SK-N-SH (cell line): ENCODE data around the gene SDSL. TPM values are rescaled to one million over a fixed set of nuclear protein-coding genes. Genes with fewer than 3 reads are reported as not detected.

ENCODE experiments used
- CTCF ChIA-PET: fragments of 300-600, 350-600 bp; formaldehyde crosslinking; extraction: SDS; loops from one replicate; lab custom pipeline; 2021; lab: Yijun Ruan, JAX
- POLR2A ChIA-PET: fragments of 350-600 bp; sonication (Branson Sonifier 250); formaldehyde crosslinking; extraction: SDS; loops from one replicate; lab custom pipeline; 2020; ENCODE audit warnings: antibody characterized with exemption, inconsistent platforms; lab: Yijun Ruan, JAX
- DNase-seq: peaks from one replicate; pipeline ENCODE4 v3.0.0; 2012
- H2AFZ ChIP-seq: fragments of 200-600 bp; sonication (generic); 2 replicates; pipeline ENCODE4 v1.8.1; 2016; ENCODE audit warnings: antibody characterized with exemption, mild to moderate bottlenecking, low read depth
- H3F3A ChIP-seq: fragments of 200-600 bp; sonication (generic); replicated peaks from 2 replicates; pipeline ENCODE3; 2016; ENCODE audit warnings: antibody characterized with exemption, mild to moderate bottlenecking; ENCODE audit not compliant: insufficient read depth
- H3K27ac ChIP-seq, 2 experiments: fragments of 200-500 bp in 1 of 2; fragments of 200-600 bp in 1 of 2; sonication (Bioruptor generic) in 1 of 2; sonication (generic), shearing (Covaris generic) in 1 of 2; 2 replicates each; pipeline versions ENCODE4 v1.5.1 to v1.6.1; 2014 to 2016; ENCODE audit warnings: low read depth in 2 of 2, inconsistent platforms in 1 of 2, low read length in 1 of 2, mild to moderate bottlenecking in 1 of 2, mixed read lengths in 1 of 2
- H3K27me3 ChIP-seq: fragments of 200-600 bp; sonication (generic), shearing (Covaris generic); 2 replicates; pipeline ENCODE4 v1.6.1; 2016; ENCODE audit warnings: mixed run types; ENCODE audit not compliant: insufficient read depth
- H3K36me3 ChIP-seq, 2 experiments: fragments of 200-500 bp in 1 of 2; fragments of 200-600 bp in 1 of 2; sonication (Bioruptor generic) in 1 of 2; sonication (generic) in 1 of 2; replicated peaks in 1 of 2; 2 replicates each; pipeline versions ENCODE3 to v1.5.1; 2014 to 2016; ENCODE audit warnings: low read length in 1 of 2, mild to moderate bottlenecking in 1 of 2; ENCODE audit not compliant: insufficient read depth in 2 of 2, control insufficient read depth in 1 of 2
- H3K4me1 ChIP-seq, 2 experiments: fragments of 200-500 bp in 1 of 2; fragments of 200-600 bp in 1 of 2; sonication (Bioruptor generic) in 1 of 2; sonication (generic), shearing (Covaris generic) in 1 of 2; 2 replicates each; pipeline versions ENCODE4 v1.5.1 to v1.6.1; 2014 to 2016; ENCODE audit warnings: low read depth in 1 of 2, low read length in 1 of 2, mixed run types in 1 of 2; ENCODE audit not compliant: insufficient read depth in 2 of 2, control insufficient read depth in 1 of 2
- H3K4me2 ChIP-seq: fragments of 200-600 bp; sonication (generic), shearing (Covaris generic); 2 replicates; pipeline ENCODE4 v1.6.1; 2017; ENCODE audit warnings: mixed run types
- H3K4me3 ChIP-seq, 2 experiments: fragments of 200-500 bp in 1 of 2; fragments of 200-600 bp in 1 of 2; sonication (Bioruptor generic) in 1 of 2; sonication (generic), shearing (Covaris generic) in 1 of 2; 2 replicates each; pipeline versions ENCODE4 v1.5.1 to v1.8.1; 2014 to 2016; ENCODE audit warnings: low read depth in 2 of 2, inconsistent platforms in 1 of 2, low read length in 1 of 2, mild to moderate bottlenecking in 1 of 2, mixed read lengths in 1 of 2, moderate library complexity in 1 of 2
- H3K79me2 ChIP-seq: fragments of 200-600 bp; sonication (generic); 2 replicates; pipeline ENCODE4 v1.8.1; 2017; ENCODE audit warnings: mild to moderate bottlenecking; ENCODE audit not compliant: insufficient read depth
- H3K9ac ChIP-seq: fragments of 200-600 bp; sonication (generic); 2 replicates; pipeline ENCODE4 v1.6.1; 2017; ENCODE audit warnings: mixed run types
- H3K9me2 ChIP-seq: fragments of 200-600 bp; sonication (generic); 2 replicates; pipeline ENCODE4 v1.6.1; 2017; ENCODE audit warnings: mixed run types
- H3K9me3 ChIP-seq: fragments of 200-600 bp; sonication (generic); 2 replicates; pipeline ENCODE4 v1.6.1; 2017; ENCODE audit warnings: mixed run types, mild to moderate bottlenecking, moderate library complexity
- H4K20me1 ChIP-seq: fragments of 200-600 bp; sonication (generic); 2 replicates; pipeline ENCODE4 v1.6.1; 2017; ENCODE audit warnings: mild to moderate bottlenecking, mixed run types; ENCODE audit not compliant: insufficient read depth
- CHD2 ChIP-seq: fragments of 150-350 bp; IDR thresholded peaks from 2 replicates; pipeline ENCODE4 v1.6.1; 2018; ENCODE audit warnings: low read length; ENCODE audit not compliant: partially characterized antibody
- GATA2 ChIP-seq: sonication (generic); formaldehyde crosslinking; IDR thresholded peaks from 2 replicates; pipeline ENCODE4 v1.5.0; 2020; ENCODE audit warnings: mild to moderate bottlenecking, missing genetic modification reagents
- IRF3 ChIP-seq: fragments of 150-350 bp; IDR thresholded peaks from 2 replicates; pipeline ENCODE4 v1.6.1; 2016; ENCODE audit warnings: mild to moderate bottlenecking, low read depth, low read length
- MXI1 ChIP-seq: IDR thresholded peaks from 2 replicates; pipeline ENCODE4 v1.6.1; 2012; ENCODE audit warnings: mild to moderate bottlenecking, low read depth, low read length, improper control_type of control experiment
- NRF1 ChIP-seq: IDR thresholded peaks from 2 replicates; pipeline ENCODE4 v1.6.1; 2012; ENCODE audit warnings: low read depth, mild to moderate bottlenecking, low read length
- RAD21 ChIP-seq: IDR thresholded peaks from 2 replicates; pipeline ENCODE4 v1.6.1; 2012; ENCODE audit warnings: mild to moderate bottlenecking, low read length
- RXRA ChIP-seq: IDR thresholded peaks from 2 replicates; pipeline ENCODE4 v1.4.0; 2012; ENCODE audit warnings: low read depth, mild to moderate bottlenecking, borderline replicate concordance
- TCF12 ChIP-seq: IDR thresholded peaks from 2 replicates; pipeline ENCODE4 v1.4.0; 2012
- USF1 ChIP-seq: IDR thresholded peaks from 2 replicates; pipeline ENCODE4 v1.4.0; 2012; ENCODE audit warnings: low read depth, borderline replicate concordance
- YY1 ChIP-seq: IDR thresholded peaks from 2 replicates; pipeline ENCODE4 v1.4.0; 2012; ENCODE audit warnings: low read depth, mild to moderate bottlenecking
- WGBS: methylation state at CpG from one replicate; pipeline ENCODE4 v1.1.6; 2017; ENCODE audit warnings: low lambda C conversion rate; 5-methylcytosine and 5-hydroxymethylcytosine counted together
- polyA plus RNA-seq, 3 experiments: library from polyadenylated mRNA; depleted of rRNA; stranded (reverse); fragments of >200 nt; gene quantifications; 2 replicates each; pipeline ENCODE4 v1.2.3, GENCODE V29; 2012

The SDSL gene
- polyA plus RNA-seq, 1 of the 3 experiments (the other 2 are of a cell fraction), result 33.7 TPM

- no peak overlapping the region for H3K4me3 ChIP-seq
- H4K20me1 ChIP-seq, result peaks cover 12% of the 10 kb centered on the region; the same call in 1 of the 2 replicates
- ChIA-PET POLR2A (no interaction called here), CTCF (interaction anchor here (1.0 to 2.3 kb wide), 2 partner anchors 9 to 441 kb away, joined by 3 to 5 read pairs; no protein-coding TSS in a partner anchor)
- peak; percentile 32 for DNase-seq
- peak overlapping the region; percentile 11; the same call in 1 of the 2 replicates for H3K4me2 ChIP-seq
- no peak overlapping the region for H2AFZ ChIP-seq
- no peak overlapping the region for H3K27ac ChIP-seq
- H3K36me3 ChIP-seq, result no peaks in the 10 kb centered on the region
- peaks cover 100% of the 10 kb centered on the region for H3K27me3 ChIP-seq
- H3K4me1 ChIP-seq, result no peaks in the 10 kb centered on the region
- TF ChIP-seq CHD2, result no peak
- no peak for TF ChIP-seq IRF3
- TF ChIP-seq GATA2 (CRISPR knock-in tag), result no peak
- TF ChIP-seq NRF1, result no peak
- H3K9ac ChIP-seq, result no peak overlapping the region
- no peaks in the 10 kb centered on the region for H3K9me3 ChIP-seq
- H3F3A ChIP-seq, result no peaks in the 10 kb centered on the region
- no peaks in the 10 kb centered on the region for H3K9me2 ChIP-seq
- WGBS, result 6% methylated on average over 24 of the region's 53 CpGs
- H3K79me2 ChIP-seq, result no peaks in the 10 kb centered on the region
Observed at GRCh38 chr12:113470871-113471618, 48.9 kb downstream of the SDSL start.

GRCh38 chr12:113471619-113472171 is 49.5 kb downstream of the SDSL start, which contains the start of gene LHX5:
Gene LHX5 (minus strand): TSS chr12:113471871. CDS start chr12:113471498, 373 bp downstream.
- peak within 1 kb of the TSS; percentile 11; the same call in 1 of the 2 replicates for H3K4me2 ChIP-seq

More at GRCh38 chr12:113471619-113472171, 49.5 kb downstream of the SDSL start, which contains the start of gene LHX5:
- ChIA-PET POLR2A (no interaction called here), CTCF (interaction anchor here (2.3 to 4.4 kb wide), 2 partner anchors 9 to 441 kb away, joined by 5 to 32 read pairs; no protein-coding TSS in a partner anchor)
- H3K27me3 ChIP-seq, result peaks cover 95% of the 10 kb centered on the region
- no peak within 1 kb of the TSS for H3K9ac ChIP-seq
- no peak within 1 kb of the TSS for H3K27ac ChIP-seq
- WGBS, result 3% methylated on average over 27 of the region's 43 CpGs
- TF ChIP-seq USF1, result no peak
- no peak for TF ChIP-seq CHD2
- TF ChIP-seq YY1, result no peak
- no peak for TF ChIP-seq TCF12
- TF ChIP-seq RXRA, result no peak
- no peak for TF ChIP-seq RAD21
- no peak for TF ChIP-seq MXI1
- no peaks in the 10 kb centered on the region for H3K4me1 ChIP-seq
- H2AFZ ChIP-seq, result no peak within 1 kb of the TSS
- no peaks in the 10 kb centered on the region for H3K9me3 ChIP-seq
- DNase-seq, result peak; percentile 44
- H3K79me2 ChIP-seq, result no peaks in the 10 kb centered on the region
- H4K20me1 ChIP-seq, result peaks cover 5% of the 10 kb centered on the region; the same call in 1 of the 2 replicates
- H3K4me3 ChIP-seq, result no peak within 1 kb of the TSS
- H3K36me3 ChIP-seq, result no peaks in the 10 kb centered on the region
- H3F3A ChIP-seq, result no peaks in the 10 kb centered on the region
- no peaks in the 10 kb centered on the region for H3K9me2 ChIP-seq
